Panc1 (cell line): ENCODE results near the gene CAMKMT. TPM values are rescaled to one million over a fixed set of nuclear protein-coding genes. Genes with fewer than 3 reads are reported as not detected.

ENCODE experiments used
- ATAC-seq: fragments of 200-7000 bp; cut with Tn5 transposase; 2 replicates; pipeline ENCODE4 v1.9.1; 2020; ENCODE audit warnings: mild to moderate bottlenecking, moderate library complexity
- BruUV-seq: library from RNA; stranded (reverse); fragments of 400-500 nt; replicated peaks from 2 replicates; lab custom pipeline; 2021; lab: Mats Ljungman, UMichigan
- CTCF ChIA-PET: fragments of 300-600 bp; sonication (Branson Sonifier 250); formaldehyde crosslinking; loops from one replicate; lab custom pipeline; 2022; ENCODE audit warnings: antibody characterized with exemption; lab: Charles Lee
- POLR2A ChIA-PET: fragments of 300-600 bp; sonication (Branson Sonifier 250); formaldehyde crosslinking; loops from one replicate; lab custom pipeline; 2022; ENCODE audit warnings: antibody characterized with exemption; lab: Charles Lee
- DNase-seq: peaks from one replicate; pipeline ENCODE4 v3.0.0-alpha.2; 2010; ENCODE audit warnings: low read depth, low spot score
- H3K27ac ChIP-seq: 2 replicates; pipeline ENCODE4 v1.5.1; 2011; ENCODE audit warnings: mild to moderate bottlenecking, low read length, inconsistent platforms
- H3K27me3 ChIP-seq: fragments of 200-500 bp; sonication (Bioruptor generic); 2 replicates; pipeline ENCODE4 v1.6.0; 2014; ENCODE audit warnings: low read length, inconsistent platforms; ENCODE audit not compliant: control insufficient read depth, insufficient read depth
- H3K36me3 ChIP-seq: fragments of 200-500 bp; sonication (Bioruptor generic); 2 replicates; pipeline ENCODE4 v1.5.1; 2014; ENCODE audit warnings: inconsistent platforms, mild to moderate bottlenecking, low read length, moderate library complexity; ENCODE audit not compliant: control insufficient read depth, insufficient read depth
- H3K4me1 ChIP-seq: 2 replicates; pipeline ENCODE4 v1.5.1; 2011; ENCODE audit warnings: inconsistent platforms, mild to moderate bottlenecking, low read length, moderate library complexity; ENCODE audit not compliant: control insufficient read depth, insufficient read depth
- H3K4me3 ChIP-seq, 2 experiments: 2 replicates each; pipeline ENCODE4 v1.5.1; 2011 to 2012; ENCODE audit warnings: low read depth in 2 of 2, low read length in 2 of 2, mild to moderate bottlenecking in 2 of 2, inconsistent platforms in 1 of 2, moderate library complexity in 1 of 2
- H3K9me3 ChIP-seq: fragments of 200-500 bp; sonication (Bioruptor generic); 2 replicates; pipeline ENCODE4 v1.5.1; 2014; ENCODE audit warnings: low read depth, mild to moderate bottlenecking, inconsistent platforms, low read length, moderate library complexity; ENCODE audit not compliant: control insufficient read depth, insufficient read depth
- POLR2AphosphoS5 ChIP-seq: IDR thresholded peaks from 2 replicates; pipeline ENCODE4 v1.6.1; 2012; ENCODE audit warnings: mild to moderate bottlenecking, low read depth, low read length, moderate library complexity
- SIN3A ChIP-seq: IDR thresholded peaks from 2 replicates; pipeline ENCODE4 v1.6.1; 2012; ENCODE audit warnings: low read depth, mild to moderate bottlenecking, low read length, moderate library complexity, borderline replicate concordance; ENCODE audit not compliant: insufficient read depth
- TCF7L2 ChIP-seq: IDR thresholded peaks from 2 replicates; pipeline ENCODE4 v1.6.1; 2011; ENCODE audit warnings: mild to moderate bottlenecking, low read depth, low read length, inconsistent platforms
- in situ Hi-C: cut with HindIII; loops from 2 replicates; pipeline ENCODE4 v1.10.0; 2016; ENCODE audit warnings: low sequenced_read_pairs, low pct_unique_long_range_greater_than_20kb
- intact Hi-C: fragments of 100-400 bp; cut with micrococcal nuclease; formaldehyde crosslinking; loops from one replicate; pipeline ENCODE4 v1.10.0; 2022; ENCODE audit not compliant: unreplicated experiment
- total RNA-seq: library from RNA; stranded (reverse); gene quantifications from one replicate; pipeline ENCODE4 v1.2.1, GENCODE V29; 2021; ENCODE audit not compliant: unreplicated experiment
- TF ChIP-seq, protein P1 (sequence below): fragments of 450-650 bp; IDR thresholded peaks from 2 replicates; pipeline ENCODE4 v1.5.1; 2017; ENCODE audit warnings: mild to moderate bottlenecking
- TF ChIP-seq, protein P2 (sequence below), 2 experiments: IDR thresholded peaks; 2 replicates each; pipeline ENCODE4 v1.6.1; 2011 to 2012; ENCODE audit warnings: low read depth in 2 of 2, control low read depth in 1 of 2, low read length in 1 of 2, mild to moderate bottlenecking in 1 of 2, moderate library complexity in 1 of 2; ENCODE audit not compliant: insufficient read depth in 1 of 2

Gene CAMKMT
- total RNA-seq, 1 experiment from 2014 or later = 12.6 TPM

DNA sequence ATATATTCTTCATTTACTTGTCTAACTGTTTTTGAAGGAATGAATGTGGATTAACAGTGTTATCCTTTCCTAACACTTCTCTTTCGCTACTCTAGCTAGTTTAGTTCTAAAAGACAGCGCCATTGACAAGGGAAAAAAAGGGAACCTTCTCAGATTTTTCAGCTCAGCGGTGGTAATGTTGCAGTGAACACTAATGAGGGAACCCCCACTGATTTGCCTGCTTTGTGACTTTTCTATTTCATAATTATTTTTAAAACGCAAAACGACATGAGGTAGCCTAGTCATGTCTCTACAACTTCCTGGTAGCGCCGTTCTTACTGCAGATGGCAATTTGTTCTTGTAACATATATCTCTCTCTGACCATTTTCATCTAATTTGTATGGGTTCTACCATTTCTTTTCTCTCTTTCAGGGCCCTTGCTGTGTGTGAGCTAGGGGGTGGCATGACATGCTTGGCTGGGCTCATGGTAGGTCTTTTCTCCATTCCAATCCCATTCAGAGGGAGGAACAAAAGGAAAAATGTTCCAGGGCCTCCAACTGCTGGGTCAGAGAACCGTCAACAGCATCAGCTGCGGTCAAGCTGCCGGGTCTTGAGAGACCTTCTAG is 344.2 kb downstream of the CAMKMT start:
- ATAC-seq (no peak), DNase-seq (no peak)
- in situ Hi-C loops (no loop called here), intact Hi-C loops (no loop called here)
- Histone ChIP-seq H3K4me3 (no peak overlapping the region), H3K27me3 (no peaks in the 10 kb centered on the region), H3K4me1 (no peaks in the 10 kb centered on the region), H3K27ac (no peak overlapping the region), H3K9me3 (no peaks in the 10 kb centered on the region), H3K36me3 (no peaks in the 10 kb centered on the region)
- POLR2A ChIA-PET = no interaction called here
- TF ChIP-seq, protein P1, sequence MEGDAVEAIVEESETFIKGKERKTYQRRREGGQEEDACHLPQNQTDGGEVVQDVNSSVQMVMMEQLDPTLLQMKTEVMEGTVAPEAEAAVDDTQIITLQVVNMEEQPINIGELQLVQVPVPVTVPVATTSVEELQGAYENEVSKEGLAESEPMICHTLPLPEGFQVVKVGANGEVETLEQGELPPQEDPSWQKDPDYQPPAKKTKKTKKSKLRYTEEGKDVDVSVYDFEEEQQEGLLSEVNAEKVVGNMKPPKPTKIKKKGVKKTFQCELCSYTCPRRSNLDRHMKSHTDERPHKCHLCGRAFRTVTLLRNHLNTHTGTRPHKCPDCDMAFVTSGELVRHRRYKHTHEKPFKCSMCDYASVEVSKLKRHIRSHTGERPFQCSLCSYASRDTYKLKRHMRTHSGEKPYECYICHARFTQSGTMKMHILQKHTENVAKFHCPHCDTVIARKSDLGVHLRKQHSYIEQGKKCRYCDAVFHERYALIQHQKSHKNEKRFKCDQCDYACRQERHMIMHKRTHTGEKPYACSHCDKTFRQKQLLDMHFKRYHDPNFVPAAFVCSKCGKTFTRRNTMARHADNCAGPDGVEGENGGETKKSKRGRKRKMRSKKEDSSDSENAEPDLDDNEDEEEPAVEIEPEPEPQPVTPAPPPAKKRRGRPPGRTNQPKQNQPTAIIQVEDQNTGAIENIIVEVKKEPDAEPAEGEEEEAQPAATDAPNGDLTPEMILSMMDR = no peak
- TF ChIP-seq TCF7L2 = no peak
- TF ChIP-seq, protein P2, sequence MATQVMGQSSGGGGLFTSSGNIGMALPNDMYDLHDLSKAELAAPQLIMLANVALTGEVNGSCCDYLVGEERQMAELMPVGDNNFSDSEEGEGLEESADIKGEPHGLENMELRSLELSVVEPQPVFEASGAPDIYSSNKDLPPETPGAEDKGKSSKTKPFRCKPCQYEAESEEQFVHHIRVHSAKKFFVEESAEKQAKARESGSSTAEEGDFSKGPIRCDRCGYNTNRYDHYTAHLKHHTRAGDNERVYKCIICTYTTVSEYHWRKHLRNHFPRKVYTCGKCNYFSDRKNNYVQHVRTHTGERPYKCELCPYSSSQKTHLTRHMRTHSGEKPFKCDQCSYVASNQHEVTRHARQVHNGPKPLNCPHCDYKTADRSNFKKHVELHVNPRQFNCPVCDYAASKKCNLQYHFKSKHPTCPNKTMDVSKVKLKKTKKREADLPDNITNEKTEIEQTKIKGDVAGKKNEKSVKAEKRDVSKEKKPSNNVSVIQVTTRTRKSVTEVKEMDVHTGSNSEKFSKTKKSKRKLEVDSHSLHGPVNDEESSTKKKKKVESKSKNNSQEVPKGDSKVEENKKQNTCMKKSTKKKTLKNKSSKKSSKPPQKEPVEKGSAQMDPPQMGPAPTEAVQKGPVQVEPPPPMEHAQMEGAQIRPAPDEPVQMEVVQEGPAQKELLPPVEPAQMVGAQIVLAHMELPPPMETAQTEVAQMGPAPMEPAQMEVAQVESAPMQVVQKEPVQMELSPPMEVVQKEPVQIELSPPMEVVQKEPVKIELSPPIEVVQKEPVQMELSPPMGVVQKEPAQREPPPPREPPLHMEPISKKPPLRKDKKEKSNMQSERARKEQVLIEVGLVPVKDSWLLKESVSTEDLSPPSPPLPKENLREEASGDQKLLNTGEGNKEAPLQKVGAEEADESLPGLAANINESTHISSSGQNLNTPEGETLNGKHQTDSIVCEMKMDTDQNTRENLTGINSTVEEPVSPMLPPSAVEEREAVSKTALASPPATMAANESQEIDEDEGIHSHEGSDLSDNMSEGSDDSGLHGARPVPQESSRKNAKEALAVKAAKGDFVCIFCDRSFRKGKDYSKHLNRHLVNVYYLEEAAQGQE (IDR thresholded peaks at IDR 0.05; ENCODE audit: insufficient read depth in 1 of 2, low read depth in 2 of 2, low read length in 1 of 2) = no peak
- no peak for TF ChIP-seq POLR2AphosphoS5
- no peak for TF ChIP-seq SIN3A
- BruUV-seq = no TSS peak
- CTCF ChIA-PET = interaction anchor here (0.6 kb wide), 1 partner anchor 25 kb away, joined by 3 read pairs; no protein-coding TSS in a partner anchor

DNA sequence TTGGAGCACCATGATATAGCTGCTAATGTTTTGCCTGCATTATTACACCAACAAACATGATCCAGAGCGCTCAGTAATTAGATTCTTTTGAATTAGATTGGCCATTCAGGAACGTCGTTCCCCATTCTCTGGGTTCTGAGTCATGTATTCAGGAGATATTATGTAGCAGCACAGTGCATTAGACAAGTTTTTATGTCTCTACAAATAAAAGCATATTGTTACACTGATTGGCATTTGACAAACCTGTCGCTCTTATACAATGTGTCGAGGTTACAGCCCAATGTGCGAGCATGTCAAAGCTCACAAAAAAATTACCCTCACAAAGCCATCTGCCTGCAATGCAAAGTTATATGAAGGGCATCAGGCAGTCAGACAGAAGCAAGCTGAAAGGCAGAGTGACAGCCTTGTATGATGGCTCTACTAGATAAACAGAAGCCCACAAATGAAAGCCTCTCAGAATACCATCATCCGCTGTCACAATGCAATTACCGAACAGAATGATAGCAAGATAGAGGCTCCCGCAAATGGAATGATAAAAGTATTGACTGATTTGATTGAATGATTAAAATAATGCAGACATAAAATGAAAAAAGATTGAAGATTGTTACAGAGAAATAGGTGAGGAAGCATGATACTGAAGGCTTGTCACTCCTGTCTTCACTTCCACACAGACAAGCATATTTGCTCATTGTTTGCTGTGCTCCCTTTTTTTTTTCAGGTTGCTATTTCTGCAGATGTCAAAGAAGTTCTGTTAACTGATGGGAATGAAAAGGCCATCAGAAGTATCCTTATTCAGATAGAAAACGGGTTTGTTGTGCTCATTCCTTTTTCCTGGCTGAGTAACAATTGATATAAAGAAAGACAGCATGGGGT is 345.2 kb downstream of the CAMKMT start:
- H3K9me3 ChIP-seq = no peaks in the 10 kb centered on the region
- no peak overlapping the region for H3K27ac ChIP-seq
- ChIA-PET CTCF (no interaction called here), POLR2A (no interaction called here)
- no TSS peak for BruUV-seq
- intact Hi-C loops (no loop called here), in situ Hi-C loops (no loop called here)
- no peaks in the 10 kb centered on the region for H3K27me3 ChIP-seq
- no peak overlapping the region for H3K4me3 ChIP-seq
- DNase-seq (no peak), ATAC-seq (no peak)
- H3K36me3 ChIP-seq = no peaks in the 10 kb centered on the region
- TF ChIP-seq SIN3A (no peak), TCF7L2 (no peak), POLR2AphosphoS5 (no peak)
- TF ChIP-seq, protein P1 = no peak
- TF ChIP-seq, protein P2 (IDR thresholded peaks at IDR 0.05; ENCODE audit: insufficient read depth in 1 of 2, low read depth in 2 of 2, low read length in 1 of 2) = no peak
- no peaks in the 10 kb centered on the region for H3K4me1 ChIP-seq
